Mesenchymal stem cell (in vitro differentiated cells and primary cell): ENCODE measurements around the gene CASP2.
"Not testable (repeated sequence)": the region's sequence is repeated elsewhere in the genome, so short reads cannot be mapped to it uniquely, and the experiment has no call there.

Experiments used
- DNase-seq: peaks from one replicate; pipeline ENCODE4 v3.0.0-alpha.2; 2013
- H2AFZ ChIP-seq: one replicate; pipeline ENCODE4 v1.6.1; 2013; ENCODE audit warnings: low read depth, mild to moderate bottlenecking, control low read depth, inconsistent platforms, low read length, moderate library complexity
- H2AK5ac ChIP-seq: 2 replicates; pipeline ENCODE4 v1.6.1; 2013; ENCODE audit warnings: low read length, moderate library complexity, mild to moderate bottlenecking, inconsistent platforms; ENCODE audit not compliant: severe bottlenecking
- H2BK120ac ChIP-seq: one replicate; pipeline ENCODE4 v1.6.1; 2013; ENCODE audit warnings: low read depth, mild to moderate bottlenecking, inconsistent platforms, low read length, moderate library complexity
- H2BK12ac ChIP-seq, 2 experiments: one replicate each; pipeline ENCODE4 v1.6.1; 2013; ENCODE audit warnings: inconsistent platforms in 2 of 2, low read length in 2 of 2, mild to moderate bottlenecking in 2 of 2, moderate library complexity in 2 of 2, control low read depth in 1 of 2
- H2BK15ac ChIP-seq: one replicate; pipeline ENCODE4 v1.6.1; 2013; ENCODE audit warnings: mild to moderate bottlenecking, low read depth, inconsistent platforms; ENCODE audit not compliant: poor library complexity, severe bottlenecking
- H2BK5ac ChIP-seq: 2 replicates; pipeline ENCODE4 v1.6.1; 2013; ENCODE audit warnings: low read depth, mild to moderate bottlenecking, low read length, control low read depth, inconsistent platforms; ENCODE audit not compliant: poor library complexity, severe bottlenecking
- H3K14ac ChIP-seq, 2 experiments: one replicate each; pipeline ENCODE4 v1.6.1; 2013; ENCODE audit warnings: inconsistent platforms in 2 of 2, low read length in 2 of 2, control low read depth in 1 of 2, mild to moderate bottlenecking in 1 of 2, moderate library complexity in 1 of 2
- H3K18ac ChIP-seq, 2 experiments: one replicate each; pipeline ENCODE4 v1.6.1; 2013; ENCODE audit warnings: inconsistent platforms in 2 of 2, low read length in 2 of 2, control low read depth in 1 of 2, low read depth in 1 of 2, mild to moderate bottlenecking in 1 of 2
- H3K23ac ChIP-seq, 2 experiments: one replicate each; pipeline ENCODE4 v1.6.1; 2013; ENCODE audit warnings: inconsistent platforms in 2 of 2, low read length in 2 of 2, mild to moderate bottlenecking in 2 of 2, moderate library complexity in 2 of 2, control low read depth in 1 of 2
- H3K27ac ChIP-seq: 2 replicates; pipeline ENCODE4 v1.5.1; 2013; ENCODE audit warnings: mild to moderate bottlenecking, moderate library complexity, low read length, control low read depth, inconsistent platforms; ENCODE audit not compliant: poor library complexity, severe bottlenecking
- H3K27me3 ChIP-seq, 2 experiments: 2 replicates each; pipeline versions ENCODE4 v1.6.1 to v1.7.0; 2013; ENCODE audit warnings: low read length in 2 of 2, mild to moderate bottlenecking in 2 of 2, moderate library complexity in 2 of 2, control low read depth in 1 of 2, inconsistent platforms in 1 of 2; ENCODE audit not compliant: control insufficient read depth in 1 of 2, insufficient read depth in 1 of 2
- H3K36me3 ChIP-seq, 2 experiments: 2 replicates each; pipeline versions ENCODE4 v1.6.1 to v1.7.0; 2013; ENCODE audit warnings: low read length in 2 of 2, control low read depth in 1 of 2, inconsistent platforms in 1 of 2, low read depth in 1 of 2, mild to moderate bottlenecking in 1 of 2; ENCODE audit not compliant: insufficient read depth in 2 of 2, control insufficient read depth in 1 of 2
- H3K4ac ChIP-seq, 2 experiments: one replicate each; pipeline ENCODE4 v1.6.1; 2013; ENCODE audit warnings: inconsistent platforms in 2 of 2, low read length in 2 of 2, mild to moderate bottlenecking in 2 of 2, moderate library complexity in 2 of 2, control low read depth in 1 of 2, low read depth in 1 of 2
- H3K4me1 ChIP-seq: 2 replicates; pipeline ENCODE4 v1.6.1; 2013; ENCODE audit warnings: low read depth, low read length, control low read depth; ENCODE audit not compliant: control insufficient read depth, insufficient read depth
- H3K4me2 ChIP-seq: 2 replicates; pipeline ENCODE4 v1.6.1; 2013; ENCODE audit warnings: low read length, mild to moderate bottlenecking, inconsistent platforms; ENCODE audit not compliant: poor library complexity, severe bottlenecking
- H3K4me3 ChIP-seq, 2 experiments: 2 replicates each; pipeline versions ENCODE4 v1.5.1 to v1.7.0; 2013; ENCODE audit warnings: low read length in 2 of 2, mild to moderate bottlenecking in 2 of 2, control low read depth in 1 of 2, low read depth in 1 of 2; ENCODE audit not compliant: insufficient read depth in 1 of 2
- H3K79me1 ChIP-seq: replicated peaks from 2 replicates; pipeline ENCODE4 v1.6.1; 2013; ENCODE audit warnings: mild to moderate bottlenecking, control low read depth, low read length, inconsistent platforms; ENCODE audit not compliant: poor library complexity, severe bottlenecking
- H3K9ac ChIP-seq: 2 replicates; pipeline ENCODE4 v1.7.0; 2013; ENCODE audit warnings: mild to moderate bottlenecking, low read length, moderate library complexity
- H3K9me3 ChIP-seq: 2 replicates; pipeline ENCODE4 v1.7.0; 2013; ENCODE audit warnings: mild to moderate bottlenecking, low read length; ENCODE audit not compliant: control insufficient read depth
- H4K8ac ChIP-seq: one replicate; pipeline ENCODE4 v1.6.1; 2013; ENCODE audit warnings: inconsistent platforms, mild to moderate bottlenecking, low read length, moderate library complexity
- H4K91ac ChIP-seq: one replicate; pipeline ENCODE4 v1.6.1; 2013; ENCODE audit warnings: mild to moderate bottlenecking, low read length, inconsistent platforms
- WGBS: methylation state at CpG from one replicate; pipeline ENCODE4 v1.1.7; 2013; ENCODE audit warnings: mixed read lengths; 5-methylcytosine and 5-hydroxymethylcytosine counted together

Gene CASP2

DNA sequence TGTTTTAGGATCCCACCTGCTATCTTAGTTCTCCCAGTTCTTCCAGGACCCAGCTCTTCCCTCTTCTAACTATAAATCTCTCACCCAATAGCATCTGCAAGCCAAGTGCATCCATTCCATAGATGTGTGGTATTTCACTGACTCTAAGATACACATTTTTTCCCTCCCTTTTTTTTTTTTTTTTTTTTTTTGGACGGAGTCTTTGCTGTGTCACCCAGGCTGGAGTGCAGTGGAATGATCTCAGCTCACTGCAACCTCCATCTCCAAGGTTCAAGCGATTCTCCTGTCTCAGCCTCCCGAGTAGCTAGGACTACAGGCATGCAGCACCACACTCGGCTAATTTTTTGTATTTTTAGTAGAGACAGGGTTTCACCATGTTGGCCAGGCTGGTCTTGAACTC lies 1.7 kb downstream of the CASP2 start:
- Histone ChIP-seq H3K4me3 (peak overlapping the region in 1 of 2 experiments; percentile 87), H3K9ac (peak overlapping the region; percentile 93), H3K79me1 (peaks cover 15% of the 10 kb centered on the region), H3K4me1 (peaks cover 18% of the 10 kb centered on the region), H3K4me2 (peak overlapping the region; percentile 36), H3K36me3 (peaks cover 26 to 38% of the 10 kb centered on the region in 2 experiments)
- not testable (repeated sequence) for H3K27me3 ChIP-seq, H3K23ac ChIP-seq, H3K27ac ChIP-seq, H2AK5ac ChIP-seq, H2AFZ ChIP-seq, DNase-seq, H4K91ac ChIP-seq, H2BK12ac ChIP-seq, H3K9me3 ChIP-seq, H3K18ac ChIP-seq, H4K8ac ChIP-seq, H2BK15ac ChIP-seq, H3K4ac ChIP-seq, H2BK120ac ChIP-seq, H2BK5ac ChIP-seq, H3K14ac ChIP-seq
- WGBS: 97% methylated on average over 3 of the region's 4 CpGs

- H2AK5ac ChIP-seq: no peak overlapping the region
- H3K9me3 ChIP-seq: no peaks in the 10 kb centered on the region
- no peak for DNase-seq
- H4K91ac ChIP-seq: no peak overlapping the region
- H2BK12ac ChIP-seq: no peak overlapping the region
- H3K14ac ChIP-seq: no peak overlapping the region
- H3K4me3 ChIP-seq: peak overlapping the region in 1 of 2 experiments; percentile 87
- H3K4ac ChIP-seq: no peak overlapping the region
- no peak overlapping the region for H2BK120ac ChIP-seq
- no peak overlapping the region for H2BK5ac ChIP-seq
- H3K27me3 ChIP-seq: no peaks in the 10 kb centered on the region
- H2AFZ ChIP-seq: no peak overlapping the region
- peaks cover 14% of the 10 kb centered on the region for H3K4me1 ChIP-seq
- no peak overlapping the region for H3K27ac ChIP-seq
- peaks cover 28 to 42% of the 10 kb centered on the region in 2 experiments for H3K36me3 ChIP-seq
- H3K79me1 ChIP-seq: peaks cover 15% of the 10 kb centered on the region
- H3K23ac ChIP-seq: peak overlapping the region in 1 of 2 experiments; percentile 23
- H3K18ac ChIP-seq: no peak overlapping the region
- no peak overlapping the region for H4K8ac ChIP-seq
- H3K4me2 ChIP-seq: no peak overlapping the region
- WGBS: 93% methylated on average over 4 of the region's 4 CpGs
- no peak overlapping the region for H2BK15ac ChIP-seq
- peak overlapping the region; percentile 56 for H3K9ac ChIP-seq
Observed at GRCh38 chr7:143290293-143290692, 2.1 kb downstream of the CASP2 start.

DNA sequence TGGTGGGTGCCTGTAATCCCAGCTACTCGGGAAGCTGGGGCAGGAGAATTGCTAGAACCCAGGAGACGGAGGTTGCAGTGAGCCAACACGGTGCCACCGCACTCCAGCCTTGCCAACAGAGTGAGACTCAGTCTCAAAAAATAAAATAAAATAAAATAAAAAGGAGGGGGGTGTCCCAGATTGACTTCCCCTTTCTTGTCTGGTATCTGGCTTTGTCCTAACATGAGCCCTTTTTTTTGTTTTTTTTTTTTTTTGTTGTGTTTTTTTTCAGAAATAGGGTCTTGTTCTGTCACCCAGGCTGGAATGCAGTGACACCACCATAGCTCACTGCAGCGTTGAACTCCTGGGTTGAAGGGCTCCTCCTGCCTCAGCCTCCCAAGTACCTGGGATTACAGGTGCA lies 4.7 kb downstream of the CASP2 start:
- no peak overlapping the region for H2BK120ac ChIP-seq
- peaks cover 28 to 65% of the 10 kb centered on the region in 2 experiments for H3K36me3 ChIP-seq
- no peak overlapping the region for H3K23ac ChIP-seq
- H3K4ac ChIP-seq: no peak overlapping the region
- 100% methylated on average over 2 of the region's 5 CpGs for WGBS
- H2BK15ac ChIP-seq: no peak overlapping the region
- no peak overlapping the region for H3K18ac ChIP-seq
- H2AFZ ChIP-seq: no peak overlapping the region
- no peak overlapping the region for H2BK12ac ChIP-seq
- H3K4me2 ChIP-seq: no peak overlapping the region
- no peak for DNase-seq
- no peak overlapping the region for H4K8ac ChIP-seq
- H3K79me1 ChIP-seq: peaks cover 14% of the 10 kb centered on the region
- H3K4me1 ChIP-seq: peaks cover 4% of the 10 kb centered on the region
- H3K9ac ChIP-seq: no peak overlapping the region
- no peaks in the 10 kb centered on the region for H3K9me3 ChIP-seq
- no peak overlapping the region for H4K91ac ChIP-seq
- no peak overlapping the region for H2BK5ac ChIP-seq
- no peak overlapping the region for H3K14ac ChIP-seq
- no peak overlapping the region for H2AK5ac ChIP-seq
- H3K27me3 ChIP-seq: no peaks in the 10 kb centered on the region
- H3K27ac ChIP-seq: no peak overlapping the region
- H3K4me3 ChIP-seq: no peak overlapping the region

DNA sequence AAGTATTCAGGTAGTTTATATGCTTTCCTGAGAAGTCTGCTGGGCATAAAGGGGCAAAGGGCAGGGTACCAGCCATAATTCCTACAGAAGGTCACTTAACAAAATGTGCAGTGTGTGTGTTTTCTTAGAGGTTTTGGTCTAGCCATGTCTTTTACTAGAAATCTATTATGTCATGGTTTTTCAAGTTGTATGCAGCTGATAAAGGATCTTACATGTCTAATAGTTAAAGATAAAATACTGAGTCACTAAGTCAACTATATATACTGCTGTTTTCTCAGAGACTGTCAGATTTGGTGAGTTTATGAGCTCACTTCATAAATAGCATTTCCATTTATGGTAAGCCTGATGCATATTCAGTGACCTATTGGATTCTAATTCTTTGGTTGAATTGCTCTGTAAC lies 7.7 kb downstream of the CASP2 start:
- H3K9me3 ChIP-seq: no peaks in the 10 kb centered on the region
- no peak overlapping the region for H4K91ac ChIP-seq
- peak overlapping the region; percentile 46 for H2BK5ac ChIP-seq
- H2AFZ ChIP-seq: no peak overlapping the region
- H3K18ac ChIP-seq: no peak overlapping the region
- H3K4me2 ChIP-seq: no peak overlapping the region
- no peak overlapping the region for H3K23ac ChIP-seq
- H3K27me3 ChIP-seq: no peaks in the 10 kb centered on the region
- no peak overlapping the region for H2BK120ac ChIP-seq
- peaks cover 42 to 88% of the 10 kb centered on the region in 2 experiments for H3K36me3 ChIP-seq
- peak; percentile 52 for DNase-seq
- no peak overlapping the region for H2AK5ac ChIP-seq
- H3K27ac ChIP-seq: peak overlapping the region; percentile 83
- H3K4me3 ChIP-seq: no peak overlapping the region
- no peak overlapping the region for H2BK12ac ChIP-seq
- no peak overlapping the region for H3K14ac ChIP-seq
- peak overlapping the region; percentile 68 for H2BK15ac ChIP-seq
- H3K9ac ChIP-seq: no peak overlapping the region
- peaks cover 3% of the 10 kb centered on the region for H3K4me1 ChIP-seq
- H4K8ac ChIP-seq: no peak overlapping the region
- peaks cover 23% of the 10 kb centered on the region for H3K79me1 ChIP-seq
- H3K4ac ChIP-seq: no peak overlapping the region
